B cell (primary cell): ENCODE results near the gene ACTR8. TPM values are rescaled to one million over a fixed set of nuclear protein-coding genes. Genes with fewer than 3 reads are reported as not detected.
"Not testable (repeated sequence)": the region's sequence is repeated elsewhere in the genome, so short reads cannot be mapped to it uniquely, and the experiment has no call there.

ENCODE experiments used
- ATAC-seq: fragments of 200-7000 bp; cut with Tn5 transposase; one replicate; pipeline ENCODE4 v1.10.0; 2021; ENCODE audit warnings: low read depth, mild to moderate bottlenecking, moderate number of reproducible peaks, moderate library complexity
- CTCF ChIA-PET: fragments of 350-600 bp; sonication (Branson Sonifier 250); formaldehyde crosslinking; loops from one replicate; lab custom pipeline; 2021; ENCODE audit warnings: antibody characterized with exemption, inconsistent platforms; lab: Charles Lee
- POLR2A ChIA-PET: fragments of 350-600 bp; sonication (Branson Sonifier 250); formaldehyde crosslinking; loops from one replicate; lab custom pipeline; 2021; ENCODE audit warnings: antibody characterized with exemption; lab: Charles Lee
- DNase-seq: peaks from one replicate; pipeline ENCODE4 v3.0.0; 2013
- H2AFZ ChIP-seq: 2 replicates; pipeline ENCODE4 v1.6.1; 2012; ENCODE audit warnings: mild to moderate bottlenecking, low read depth, low read length; ENCODE audit not compliant: insufficient read depth, poor library complexity, severe bottlenecking
- H3K27ac ChIP-seq, 2 donors: 1 replicate in 1 of 2; 2 replicates in 1 of 2; pipeline ENCODE4 v1.5.1; 2012 to 2013; ENCODE audit warnings: low read length in 2 of 2, mild to moderate bottlenecking in 2 of 2, moderate library complexity in 1 of 2
- H3K27me3 ChIP-seq, 4 experiments: fragments of 200-600 bp in 1 of 4; sonication (generic) in 1 of 4; replicated peaks in 1 of 4; 1 replicate in 2 of 4; 2 replicates in 2 of 4; pipeline versions ENCODE4 v1.6.1 to v1.7.0; 2013 to 2016; ENCODE audit warnings: low read length in 3 of 4, mild to moderate bottlenecking in 2 of 4, mixed read lengths in 1 of 4, moderate library complexity in 1 of 4; ENCODE audit not compliant: insufficient read depth in 4 of 4, control insufficient read depth in 3 of 4; ENCODE audit errors: control extremely low read depth in 1 of 4
- H3K36me3 ChIP-seq, 2 experiments: replicated peaks in 1 of 2; 1 replicate in 1 of 2; 2 replicates in 1 of 2; pipeline versions ENCODE4 v1.6.1 to v1.7.1; 2013; ENCODE audit warnings: low read length in 1 of 2; ENCODE audit not compliant: insufficient read depth in 2 of 2, control insufficient read depth in 1 of 2; ENCODE audit errors: control extremely low read depth in 1 of 2, extremely low read depth in 1 of 2
- H3K4me1 ChIP-seq, 2 donors: fragments of 200-600 bp in 1 of 2; sonication (generic) in 1 of 2; 1 replicate in 1 of 2; 2 replicates in 1 of 2; pipeline versions ENCODE4 v1.5.1 to v1.6.1; 2013 to 2017; ENCODE audit warnings: low read length in 2 of 2; ENCODE audit not compliant: control insufficient read depth in 2 of 2, insufficient read depth in 2 of 2
- H3K4me2 ChIP-seq: replicated peaks from 2 replicates; pipeline ENCODE3; 2012; ENCODE audit warnings: mild to moderate bottlenecking, low read depth, low read length; ENCODE audit not compliant: poor library complexity, severe bottlenecking
- H3K4me3 ChIP-seq, 5 experiments: fragments of 200-600 bp in 1 of 5; sonication (generic) in 1 of 5; 1 replicate in 3 of 5; 2 replicates in 2 of 5; pipeline versions ENCODE4 v1.5.1 to v1.7.0; 2011 to 2016; ENCODE audit warnings: low read length in 4 of 5, mild to moderate bottlenecking in 4 of 5, low read depth in 2 of 5, control low read depth in 1 of 5, moderate library complexity in 1 of 5; ENCODE audit not compliant: insufficient read depth in 1 of 5; ENCODE audit errors: control extremely low read depth in 1 of 5, extremely low read depth in 1 of 5
- H3K79me2 ChIP-seq: fragments of 200-600 bp; sonication (generic); one replicate; pipeline ENCODE4 v1.6.0; 2016; ENCODE audit warnings: low read length; ENCODE audit not compliant: control insufficient read depth, insufficient read depth
- H3K9ac ChIP-seq: fragments of 200-600 bp; sonication (generic); 2 replicates; pipeline ENCODE4 v1.6.1; 2017; ENCODE audit warnings: mild to moderate bottlenecking, low read length, moderate library complexity
- H3K9me3 ChIP-seq, 3 donors: one replicate each; pipeline versions ENCODE4 v1.6.1 to v1.7.1; 2013; ENCODE audit warnings: low read length in 2 of 3; ENCODE audit not compliant: control insufficient read depth in 2 of 3, insufficient read depth in 1 of 3; ENCODE audit errors: control extremely low read depth in 1 of 3
- H4K20me1 ChIP-seq: 2 replicates; pipeline ENCODE4 v1.6.0; 2012; ENCODE audit warnings: mild to moderate bottlenecking, low read length; ENCODE audit not compliant: insufficient read depth, control insufficient read depth, poor library complexity, severe bottlenecking
- H3K27ac Mint-ChIP-seq: one replicate; pipeline ENCODE4 v1.8.0; 2021; ENCODE audit warnings: mixed read lengths
- H3K27me3 Mint-ChIP-seq: one replicate; pipeline ENCODE4 v1.8.0; 2021; ENCODE audit warnings: mixed read lengths
- H3K4me1 Mint-ChIP-seq: one replicate; pipeline ENCODE4 v1.8.0; 2021; ENCODE audit warnings: mixed read lengths
- H3K4me3 Mint-ChIP-seq: one replicate; pipeline ENCODE4 v1.8.0; 2021; ENCODE audit warnings: mixed read lengths
- H3K9me3 Mint-ChIP-seq: one replicate; pipeline ENCODE4 v1.8.0; 2022; ENCODE audit warnings: mixed read lengths; ENCODE audit not compliant: insufficient read depth
- EZH2 ChIP-seq: IDR thresholded peaks from 2 replicates; pipeline ENCODE4 v1.6.1; 2012; ENCODE audit warnings: borderline replicate concordance, low read depth, mild to moderate bottlenecking, moderate library complexity, low read length; ENCODE audit not compliant: insufficient read depth, poor library complexity, severe bottlenecking
- WGBS: methylation state at CpG from one replicate; pipeline ENCODE4 v1.1.5; 2013; ENCODE audit warnings: missing lambda C conversion rate; ENCODE audit not compliant: insufficient coverage; 5-methylcytosine and 5-hydroxymethylcytosine counted together
- intact Hi-C: fragments of 100-400 bp; cut with micrococcal nuclease; formaldehyde crosslinking; loops from one replicate; pipeline ENCODE4 v1.10.0; 2022
- polyA minus RNA-seq: library from RNA; depleted of rRNA, polyadenylated mRNA; stranded (reverse); fragments of >200 nt; gene quantifications from 2 replicates; pipeline ENCODE4 v1.2.3, GENCODE V29; 2012
- polyA plus RNA-seq: library from polyadenylated mRNA; depleted of rRNA; stranded (reverse); fragments of >200 nt; gene quantifications from 2 replicates; pipeline ENCODE4 v1.2.3, GENCODE V29; 2012
- total RNA-seq, 2 donors: library from RNA; stranded (reverse); fragments of 120-200 nt in 1 of 2; gene quantifications; 1 replicate in 1 of 2; 2 replicates in 1 of 2; pipeline versions ENCODE4 v1.2.3 to v1.2.4, GENCODE V29; 2013 to 2022
- TF ChIP-seq, protein P1 (sequence below): fragments of 200-600 bp; IDR thresholded peaks from one replicate; pipeline ENCODE4 v1.8.0; 2022; ENCODE audit warnings: antibody characterized with exemption, mild to moderate bottlenecking

The ACTR8 gene, protein sequence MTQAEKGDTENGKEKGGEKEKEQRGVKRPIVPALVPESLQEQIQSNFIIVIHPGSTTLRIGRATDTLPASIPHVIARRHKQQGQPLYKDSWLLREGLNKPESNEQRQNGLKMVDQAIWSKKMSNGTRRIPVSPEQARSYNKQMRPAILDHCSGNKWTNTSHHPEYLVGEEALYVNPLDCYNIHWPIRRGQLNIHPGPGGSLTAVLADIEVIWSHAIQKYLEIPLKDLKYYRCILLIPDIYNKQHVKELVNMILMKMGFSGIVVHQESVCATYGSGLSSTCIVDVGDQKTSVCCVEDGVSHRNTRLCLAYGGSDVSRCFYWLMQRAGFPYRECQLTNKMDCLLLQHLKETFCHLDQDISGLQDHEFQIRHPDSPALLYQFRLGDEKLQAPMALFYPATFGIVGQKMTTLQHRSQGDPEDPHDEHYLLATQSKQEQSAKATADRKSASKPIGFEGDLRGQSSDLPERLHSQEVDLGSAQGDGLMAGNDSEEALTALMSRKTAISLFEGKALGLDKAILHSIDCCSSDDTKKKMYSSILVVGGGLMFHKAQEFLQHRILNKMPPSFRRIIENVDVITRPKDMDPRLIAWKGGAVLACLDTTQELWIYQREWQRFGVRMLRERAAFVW
- total RNA-seq = 42.0 and 45.9 TPM in 2 replicates
- total RNA-seq (2013) = 32.7 TPM
- 10.3 and 10.8 TPM in 2 replicates for polyA plus RNA-seq
- polyA minus RNA-seq = 15.4 and 15.9 TPM in 2 replicates

DNA sequence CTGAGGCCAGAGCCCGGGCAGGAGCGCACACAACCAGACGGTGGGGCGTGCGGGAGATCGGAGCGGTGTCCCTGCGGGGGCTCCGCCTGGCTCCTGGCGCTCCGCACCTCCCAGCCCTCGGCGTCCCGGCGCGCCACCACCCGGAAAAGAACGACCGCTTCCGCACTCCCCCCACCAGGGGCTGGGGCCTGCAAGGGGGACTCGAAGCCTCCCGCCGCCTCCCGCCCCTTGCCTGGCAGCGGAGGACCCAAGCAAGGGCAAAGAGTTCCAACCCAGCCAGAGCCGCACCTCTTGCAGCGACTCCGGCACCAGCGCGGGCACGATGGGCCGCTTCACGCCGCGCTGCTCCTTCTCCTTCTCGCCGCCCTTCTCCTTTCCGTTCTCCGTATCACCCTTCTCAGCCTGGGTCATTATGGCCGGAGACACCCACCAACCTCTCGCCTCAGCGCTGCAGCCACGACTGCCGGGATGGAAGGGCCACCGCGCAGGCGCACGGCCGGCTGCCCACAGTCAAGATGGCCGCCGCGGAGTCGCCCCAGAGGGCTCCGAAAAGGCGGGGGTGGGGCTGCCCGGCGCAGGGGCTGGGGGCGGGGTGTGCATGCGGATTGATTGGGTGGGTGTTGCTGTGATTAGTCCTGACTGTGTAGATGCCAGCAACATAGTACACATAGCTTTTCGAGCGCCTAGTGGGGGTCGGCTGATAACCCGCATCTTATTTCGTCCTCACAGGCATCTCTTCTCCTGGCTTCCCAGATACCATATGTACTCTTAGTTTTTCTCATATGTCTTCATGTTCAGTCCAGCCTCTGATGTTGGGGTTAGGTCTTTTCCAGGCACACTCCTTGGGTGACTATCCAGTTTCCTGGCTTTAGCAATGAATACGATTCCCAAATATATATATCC lies at the start of gene ACTR8:
TSS of gene ACTR8 (minus strand) at position 462 of the 903 bp plus-strand sequence. CDS start at position 411, 51 bp downstream.
- H3K36me3 ChIP-seq = peaks cover 3 to 52% of the 10 kb centered on the region in 2 experiments
- peak within 1 kb of the TSS; percentile 81 to 90 (median 86) for H3K4me3 ChIP-seq
- no peaks in the 10 kb centered on the region for H3K27me3 Mint-ChIP-seq
- peak within 1 kb of the TSS; percentile 62 to 67 for H3K27ac ChIP-seq
- DNase-seq (peak; percentile 91), ATAC-seq (peak; percentile 93)
- 2% methylated on average over 58 of the region's 65 CpGs for WGBS
- CTCF ChIA-PET = interaction anchor here (0.6 to 1.0 kb wide), 2 partner anchors 9 to 17 kb away, joined by 3 read pairs; partner anchors contain the start of gene SELENOK
- peak within 1 kb of the TSS; percentile 85 for H3K4me2 ChIP-seq
- no peak for TF ChIP-seq EZH2
- TF ChIP-seq, protein P1, sequence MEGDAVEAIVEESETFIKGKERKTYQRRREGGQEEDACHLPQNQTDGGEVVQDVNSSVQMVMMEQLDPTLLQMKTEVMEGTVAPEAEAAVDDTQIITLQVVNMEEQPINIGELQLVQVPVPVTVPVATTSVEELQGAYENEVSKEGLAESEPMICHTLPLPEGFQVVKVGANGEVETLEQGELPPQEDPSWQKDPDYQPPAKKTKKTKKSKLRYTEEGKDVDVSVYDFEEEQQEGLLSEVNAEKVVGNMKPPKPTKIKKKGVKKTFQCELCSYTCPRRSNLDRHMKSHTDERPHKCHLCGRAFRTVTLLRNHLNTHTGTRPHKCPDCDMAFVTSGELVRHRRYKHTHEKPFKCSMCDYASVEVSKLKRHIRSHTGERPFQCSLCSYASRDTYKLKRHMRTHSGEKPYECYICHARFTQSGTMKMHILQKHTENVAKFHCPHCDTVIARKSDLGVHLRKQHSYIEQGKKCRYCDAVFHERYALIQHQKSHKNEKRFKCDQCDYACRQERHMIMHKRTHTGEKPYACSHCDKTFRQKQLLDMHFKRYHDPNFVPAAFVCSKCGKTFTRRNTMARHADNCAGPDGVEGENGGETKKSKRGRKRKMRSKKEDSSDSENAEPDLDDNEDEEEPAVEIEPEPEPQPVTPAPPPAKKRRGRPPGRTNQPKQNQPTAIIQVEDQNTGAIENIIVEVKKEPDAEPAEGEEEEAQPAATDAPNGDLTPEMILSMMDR = no peak
- H3K4me3 Mint-ChIP-seq = peak within 1 kb of the TSS; percentile 97
- H4K20me1 ChIP-seq = no peaks in the 10 kb centered on the region
- H3K4me1 ChIP-seq = peaks cover 12 to 16% of the 10 kb centered on the region in 2 donors
- H2AFZ ChIP-seq = peak within 1 kb of the TSS; percentile 95
- H3K9me3 Mint-ChIP-seq = no peaks in the 10 kb centered on the region
- intact Hi-C loops = loop anchor here (1.0 kb wide), 1 partner anchor 9 kb away; the partner anchor contains the start of gene SELENOK
- H3K79me2 ChIP-seq = peaks cover 14% of the 10 kb centered on the region
- peak within 1 kb of the TSS; percentile 72 for H3K9ac ChIP-seq
- POLR2A ChIA-PET = interaction anchor here (2.1 kb wide), 1 partner anchor 10 kb away, joined by 9 read pairs; the partner anchor contains the start of gene SELENOK
- H3K9me3 ChIP-seq = no peaks in the 10 kb centered on the region
- H3K27ac Mint-ChIP-seq = peak within 1 kb of the TSS; percentile 88
- no peaks in the 10 kb centered on the region for H3K27me3 ChIP-seq
- H3K4me1 Mint-ChIP-seq = peaks cover 29% of the 10 kb centered on the region

DNA sequence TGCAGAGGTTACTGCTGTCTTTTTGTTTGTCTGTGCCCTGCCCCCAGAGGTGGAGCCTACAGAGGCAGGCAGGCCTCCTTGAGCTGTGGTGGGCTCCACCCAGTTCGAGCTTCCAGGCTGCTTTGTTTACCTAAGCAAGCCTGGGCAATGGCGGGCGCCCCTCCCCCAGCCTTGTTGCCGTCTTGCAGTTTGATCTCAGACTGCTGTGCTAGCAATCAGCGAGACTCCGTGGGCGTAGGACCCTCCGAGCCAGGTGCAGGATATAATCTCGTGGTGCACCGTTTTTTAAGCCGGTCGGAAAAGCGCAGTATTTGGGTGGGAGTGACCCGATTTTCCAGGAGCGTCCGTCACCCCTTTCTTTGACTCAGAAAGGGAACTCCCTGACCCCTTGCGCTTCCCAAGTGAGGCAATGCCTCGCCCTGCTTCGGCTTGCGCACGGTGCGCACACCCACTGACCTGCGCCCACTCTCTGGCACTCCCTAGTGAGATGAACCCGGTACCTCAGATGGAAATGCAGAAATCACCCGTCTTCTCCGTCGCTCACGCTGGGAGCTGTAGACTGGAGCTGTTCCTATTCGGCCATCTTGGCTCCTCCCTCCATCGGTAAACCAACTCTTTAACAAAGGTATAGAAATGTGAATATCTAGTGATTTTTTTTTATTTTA lies 45.4 kb upstream of the ACTR8 start:
- H3K27me3 ChIP-seq, H3K4me2 ChIP-seq, H3K9ac ChIP-seq, H3K79me2 ChIP-seq, ATAC-seq, POLR2A ChIA-PET, H3K27ac ChIP-seq, H3K4me3 Mint-ChIP-seq, H3K9me3 Mint-ChIP-seq, H3K4me1 ChIP-seq, H3K27ac Mint-ChIP-seq, H2AFZ ChIP-seq, intact Hi-C loops, CTCF ChIA-PET, DNase-seq, H4K20me1 ChIP-seq, H3K4me1 Mint-ChIP-seq, H3K9me3 ChIP-seq, H3K4me3 ChIP-seq, H3K36me3 ChIP-seq: not testable (repeated sequence)
- WGBS = 94% methylated on average over 16 of the region's 30 CpGs
- H3K27me3 Mint-ChIP-seq = peaks cover 16% of the 10 kb centered on the region
